ENCODE measurements around the gene TMEM31. TPM values are rescaled to one million over a fixed set of nuclear protein-coding genes. Genes with fewer than 3 reads are reported as not detected.
"Not testable (repeated sequence)": the region's sequence is repeated elsewhere in the genome, so short reads cannot be mapped to it uniquely, and the experiment has no call there.

Gene TMEM31
- total RNA-seq, 1 donor from 2014 or later = not detected

GRCh38 chrX:103739421-103739820 lies 28.7 kb downstream of the TMEM31 start:
- Histone ChIP-seq H3K36me3 (ENCODE audit: control insufficient read depth in 3 of 3, insufficient read depth in 3 of 3, low read length in 3 of 3) (no peaks in the 10 kb centered on the region), H3K27ac (ENCODE audit: low read depth, low read length) (no peak overlapping the region), H3K4me3 (ENCODE audit: low read length in 3 of 3) (no peak overlapping the region), H3K27me3 (ENCODE audit: control insufficient read depth in 3 of 3, insufficient read depth in 3 of 3, low read length in 3 of 3) (no peaks in the 10 kb centered on the region), H3K9me3 (ENCODE audit: control insufficient read depth in 3 of 3, low read length in 3 of 3) (no peaks in the 10 kb centered on the region), H3K4me1 (ENCODE audit: control insufficient read depth in 3 of 3, insufficient read depth in 3 of 3, low read length in 3 of 3) (no peaks in the 10 kb centered on the region), H3K9ac (ENCODE audit: low read depth in 1 of 3, low read length in 3 of 3) (no peak overlapping the region)

- Histone ChIP-seq H3K27ac (ENCODE audit: low read depth, low read length) (no peak overlapping the region), H3K4me1 (ENCODE audit: control insufficient read depth in 3 of 3, insufficient read depth in 3 of 3, low read length in 3 of 3) (no peaks in the 10 kb centered on the region), H3K4me3 (ENCODE audit: low read length in 3 of 3) (no peak overlapping the region), H3K9ac (ENCODE audit: low read depth in 1 of 3, low read length in 3 of 3) (no peak overlapping the region), H3K9me3 (ENCODE audit: control insufficient read depth in 3 of 3, low read length in 3 of 3) (no peaks in the 10 kb centered on the region), H3K27me3 (ENCODE audit: control insufficient read depth in 3 of 3, insufficient read depth in 3 of 3, low read length in 3 of 3) (no peaks in the 10 kb centered on the region), H3K36me3 (ENCODE audit: control insufficient read depth in 3 of 3, insufficient read depth in 3 of 3, low read length in 3 of 3) (no peaks in the 10 kb centered on the region)
Measured at GRCh38 chrX:103741879-103742278, 31.2 kb downstream of the TMEM31 start.

- no peak overlapping the region for H3K4me3 ChIP-seq (ENCODE audit: low read length in 3 of 3)
- H3K4me1 ChIP-seq (ENCODE audit: control insufficient read depth in 3 of 3, insufficient read depth in 3 of 3, low read length in 3 of 3) = no peaks in the 10 kb centered on the region
- H3K27ac ChIP-seq (ENCODE audit: low read depth, low read length) = no peak overlapping the region
Measured at GRCh38 chrX:103742339-103742738, 31.6 kb downstream of the TMEM31 start.

GRCh38 chrX:103747163-103747562 lies 36.5 kb downstream of the TMEM31 start:
- no peaks in the 10 kb centered on the region for H3K36me3 ChIP-seq (ENCODE audit: control insufficient read depth in 3 of 3, insufficient read depth in 3 of 3, low read length in 3 of 3)
- no peak overlapping the region for H3K9ac ChIP-seq (ENCODE audit: low read depth in 1 of 3, low read length in 3 of 3)
- no peak overlapping the region for H3K4me3 ChIP-seq (ENCODE audit: low read length in 3 of 3)
- no peaks in the 10 kb centered on the region for H3K4me1 ChIP-seq (ENCODE audit: control insufficient read depth in 3 of 3, insufficient read depth in 3 of 3, low read length in 3 of 3)
- H3K27ac ChIP-seq (ENCODE audit: low read depth, low read length) = no peak overlapping the region
- no peaks in the 10 kb centered on the region for H3K9me3 ChIP-seq (ENCODE audit: control insufficient read depth in 3 of 3, low read length in 3 of 3)
- H3K27me3 ChIP-seq (ENCODE audit: control insufficient read depth in 3 of 3, insufficient read depth in 3 of 3, low read length in 3 of 3) = no peaks in the 10 kb centered on the region

More at GRCh38 chrX:103742339-103742738, 31.6 kb downstream of the TMEM31 start:
- H3K9ac ChIP-seq (ENCODE audit: low read depth in 1 of 3, low read length in 3 of 3) = no peak overlapping the region
- no peaks in the 10 kb centered on the region for H3K36me3 ChIP-seq (ENCODE audit: control insufficient read depth in 3 of 3, insufficient read depth in 3 of 3, low read length in 3 of 3)
- no peaks in the 10 kb centered on the region for H3K27me3 ChIP-seq (ENCODE audit: control insufficient read depth in 3 of 3, insufficient read depth in 3 of 3, low read length in 3 of 3)
- H3K9me3 ChIP-seq (ENCODE audit: control insufficient read depth in 3 of 3, low read length in 3 of 3) = no peaks in the 10 kb centered on the region

GRCh38 chrX:103754401-103754800 lies 43.7 kb downstream of the TMEM31 start:
- Histone ChIP-seq H3K4me1 (ENCODE audit: control insufficient read depth in 3 of 3, insufficient read depth in 3 of 3, low read length in 3 of 3) (no peaks in the 10 kb centered on the region), H3K36me3 (ENCODE audit: control insufficient read depth in 3 of 3, insufficient read depth in 3 of 3, low read length in 3 of 3) (no peaks in the 10 kb centered on the region), H3K9me3 (ENCODE audit: control insufficient read depth in 3 of 3, low read length in 3 of 3) (peaks cover 0 to 8% (median 0%) of the 10 kb centered on the region in 3 donors), H3K4me3 (ENCODE audit: low read length in 3 of 3) (no peak overlapping the region), H3K9ac (ENCODE audit: low read depth in 1 of 3, low read length in 3 of 3) (no peak overlapping the region), H3K27me3 (ENCODE audit: control insufficient read depth in 3 of 3, insufficient read depth in 3 of 3, low read length in 3 of 3) (peaks cover 0 to 4% (median 0%) of the 10 kb centered on the region in 3 donors), H3K27ac (ENCODE audit: low read depth, low read length) (no peak overlapping the region)

- H3K9ac ChIP-seq (ENCODE audit: low read depth in 1 of 3, low read length in 3 of 3) = no peak overlapping the region
- H3K27me3 ChIP-seq (ENCODE audit: control insufficient read depth in 3 of 3, insufficient read depth in 3 of 3, low read length in 3 of 3) = peaks cover 0 to 4% (median 0%) of the 10 kb centered on the region in 3 donors
- peaks cover 0 to 8% (median 0%) of the 10 kb centered on the region in 3 donors for H3K9me3 ChIP-seq (ENCODE audit: control insufficient read depth in 3 of 3, low read length in 3 of 3)
- no peak overlapping the region for H3K27ac ChIP-seq (ENCODE audit: low read depth, low read length)
- no peaks in the 10 kb centered on the region for H3K36me3 ChIP-seq (ENCODE audit: control insufficient read depth in 3 of 3, insufficient read depth in 3 of 3, low read length in 3 of 3)
- no peak overlapping the region for H3K4me3 ChIP-seq (ENCODE audit: low read length in 3 of 3)
- no peaks in the 10 kb centered on the region for H3K4me1 ChIP-seq (ENCODE audit: control insufficient read depth in 3 of 3, insufficient read depth in 3 of 3, low read length in 3 of 3)
Measured at GRCh38 chrX:103756736-103757135, 46.0 kb downstream of the TMEM31 start.

GRCh38 chrX:103758555-103758954 lies 47.8 kb downstream of the TMEM31 start:
- no peaks in the 10 kb centered on the region for H3K36me3 ChIP-seq (ENCODE audit: control insufficient read depth in 3 of 3, insufficient read depth in 3 of 3, low read length in 3 of 3)
- H3K9me3 ChIP-seq (ENCODE audit: control insufficient read depth in 3 of 3, low read length in 3 of 3) = peaks cover 0 to 8% (median 0%) of the 10 kb centered on the region in 3 donors
- peaks cover 0 to 4% (median 0%) of the 10 kb centered on the region in 3 donors for H3K27me3 ChIP-seq (ENCODE audit: control insufficient read depth in 3 of 3, insufficient read depth in 3 of 3, low read length in 3 of 3)
- no peak overlapping the region for H3K27ac ChIP-seq (ENCODE audit: low read depth, low read length)
- no peaks in the 10 kb centered on the region for H3K4me1 ChIP-seq (ENCODE audit: control insufficient read depth in 3 of 3, insufficient read depth in 3 of 3, low read length in 3 of 3)
- no peak overlapping the region for H3K9ac ChIP-seq (ENCODE audit: low read depth in 1 of 3, low read length in 3 of 3)
- H3K4me3 ChIP-seq (ENCODE audit: low read length in 3 of 3) = no peak overlapping the region

- not testable (repeated sequence) for H3K27me3 ChIP-seq (ENCODE audit: control insufficient read depth in 3 of 3, insufficient read depth in 3 of 3, low read length in 3 of 3); H3K27ac ChIP-seq (ENCODE audit: low read depth, low read length); H3K36me3 ChIP-seq (ENCODE audit: control insufficient read depth in 3 of 3, insufficient read depth in 3 of 3, low read length in 3 of 3); H3K9ac ChIP-seq (ENCODE audit: low read depth in 1 of 3, low read length in 3 of 3); H3K9me3 ChIP-seq (ENCODE audit: control insufficient read depth in 3 of 3, low read length in 3 of 3); H3K4me1 ChIP-seq (ENCODE audit: control insufficient read depth in 3 of 3, insufficient read depth in 3 of 3, low read length in 3 of 3); H3K4me3 ChIP-seq (ENCODE audit: low read length in 3 of 3)
Measured at GRCh38 chrX:103763541-103763940, 52.8 kb downstream of the TMEM31 start.

Other genes starting within 250 kb of the TMEM31 start
- gene RAB40A, start 191.4 kb upstream of the TMEM31 start, total RNA-seq = 0.52 TPM
- 15.1 TPM for gene TCEAL4, start 125.4 kb upstream of the TMEM31 start, total RNA-seq
- 2.6 TPM for gene TCEAL3, start 102.9 kb upstream of the TMEM31 start, total RNA-seq
- gene TCEAL1, start 81.9 kb upstream of the TMEM31 start, total RNA-seq = 27.7 TPM
- 219 TPM for gene MORF4L2, start 24.2 kb upstream of the TMEM31 start, total RNA-seq
- 41.8 TPM for gene PLP1, start 65.9 kb downstream of the TMEM31 start, total RNA-seq
- gene RAB9B, start 121.3 kb downstream of the TMEM31 start, total RNA-seq = 19.8 TPM

All from skeletal muscle tissue (tissue), 4 donors.